ENCODE data around the gene MYH14.

The MYH14 gene

GRCh38 chr19:50261446-50261970, 58.1 kb downstream of the MYH14 start:
- DNase-seq (ENCODE audit: low read depth): no peak

GRCh38 chr19:50263176-50263575, 59.8 kb downstream of the MYH14 start:
- no peak for DNase-seq (ENCODE audit: low read depth)

GRCh38 chr19:50264483-50265186, 61.2 kb downstream of the MYH14 start:
- DNase-seq (ENCODE audit: low read depth): no peak

GRCh38 chr19:50266041-50266440, 62.6 kb downstream of the MYH14 start:
- no peak for DNase-seq (ENCODE audit: low read depth)

- no peak for DNase-seq (ENCODE audit: low read depth)
Measured at GRCh38 chr19:50266896-50267295, 63.5 kb downstream of the MYH14 start.

- DNase-seq (ENCODE audit: low read depth): no peak
Measured at GRCh38 chr19:50268041-50268440, 64.6 kb downstream of the MYH14 start.

GRCh38 chr19:50268501-50268900, 65.1 kb downstream of the MYH14 start:
- no peak for DNase-seq (ENCODE audit: low read depth)

- no peak for DNase-seq (ENCODE audit: low read depth)
Measured at GRCh38 chr19:50269653-50270052, 66.2 kb downstream of the MYH14 start.

GRCh38 chr19:50272263-50272897, 69.0 kb downstream of the MYH14 start:
- no peak for DNase-seq (ENCODE audit: low read depth)

GRCh38 chr19:50273821-50274220, 70.4 kb downstream of the MYH14 start:
- no peak for DNase-seq (ENCODE audit: low read depth)

- DNase-seq (ENCODE audit: low read depth): no peak
Measured at GRCh38 chr19:50275577-50276368, 72.4 kb downstream of the MYH14 start.

GRCh38 chr19:50276370-50277063, 73.1 kb downstream of the MYH14 start:
- no peak for DNase-seq (ENCODE audit: low read depth)

GRCh38 chr19:50277966-50278580, 74.7 kb downstream of the MYH14 start:
- no peak for DNase-seq (ENCODE audit: low read depth)

- no peak for DNase-seq (ENCODE audit: low read depth)
Measured at GRCh38 chr19:50280074-50280473, 76.7 kb downstream of the MYH14 start.

GRCh38 chr19:50280983-50281382, 77.6 kb downstream of the MYH14 start:
- DNase-seq (ENCODE audit: low read depth): no peak

GRCh38 chr19:50281491-50281890, 78.1 kb downstream of the MYH14 start:
- DNase-seq (ENCODE audit: low read depth): no peak

- no peak for DNase-seq (ENCODE audit: low read depth)
Measured at GRCh38 chr19:50285833-50286232, 82.4 kb downstream of the MYH14 start.

- no peak for DNase-seq (ENCODE audit: low read depth)
Measured at GRCh38 chr19:50286443-50286842, 83.0 kb downstream of the MYH14 start.

- DNase-seq (ENCODE audit: low read depth): no peak
Measured at GRCh38 chr19:50287331-50287730, 83.9 kb downstream of the MYH14 start.

GRCh38 chr19:50288954-50289353, 85.5 kb downstream of the MYH14 start:
- no peak for DNase-seq (ENCODE audit: low read depth)

- DNase-seq (ENCODE audit: low read depth): no peak
Measured at GRCh38 chr19:50290011-50290410, 86.6 kb downstream of the MYH14 start.

- no peak for DNase-seq (ENCODE audit: low read depth)
Measured at GRCh38 chr19:50290775-50291174, 87.4 kb downstream of the MYH14 start.

All from EH (cell line).